ENCODE measurements around the gene PCYT1B. TPM values are rescaled to one million over a fixed set of nuclear protein-coding genes. Genes with fewer than 3 reads are reported as not detected.

The PCYT1B gene
- total RNA-seq, 2 donors from 2014 or later: 11.3 to 16.0 TPM

DNA sequence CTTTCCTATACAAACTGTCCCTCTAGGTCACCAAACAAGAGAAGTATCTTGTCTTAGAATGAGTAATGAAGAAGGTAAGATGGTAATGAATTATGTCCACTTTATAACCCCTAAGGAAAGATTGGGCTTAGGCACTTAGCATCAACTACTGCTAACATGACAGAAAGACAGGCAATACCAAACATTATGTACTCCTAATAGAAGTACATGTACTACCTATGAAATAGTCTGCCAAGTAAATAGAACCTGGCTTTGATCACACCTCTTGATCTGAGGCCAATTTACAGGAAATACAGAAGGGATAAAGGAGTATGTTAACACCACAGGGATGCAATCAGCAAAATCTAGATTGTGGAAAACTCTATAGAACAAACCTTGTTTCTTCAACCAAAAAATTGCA lies 14.1 kb upstream of the PCYT1B start:
- Histone ChIP-seq H3K27me3 (ENCODE audit: control insufficient read depth, insufficient read depth, low read length, poor library complexity, severe bottlenecking) (no peaks in the 10 kb centered on the region), H3K27ac (ENCODE audit: low read depth, low read length) (no peak overlapping the region), H3K9ac (ENCODE audit: extremely low read depth, low read length, poor library complexity, severe bottlenecking) (no peak overlapping the region), H3K4me1 (ENCODE audit: control insufficient read depth, insufficient read depth, low read length) (no peaks in the 10 kb centered on the region), H3K9me3 (ENCODE audit: control insufficient read depth, low read length) (no peaks in the 10 kb centered on the region), H3K4me3 (ENCODE audit: low read length) (no peak overlapping the region), H3K36me3 (ENCODE audit: control insufficient read depth, insufficient read depth, low read length) (no peaks in the 10 kb centered on the region)
- H3K36me3 Mint-ChIP-seq (ENCODE audit: low read depth): no peaks in the 10 kb centered on the region
- no peaks in the 10 kb centered on the region for H3K9me3 Mint-ChIP-seq
- TF ChIP-seq, protein P1, sequence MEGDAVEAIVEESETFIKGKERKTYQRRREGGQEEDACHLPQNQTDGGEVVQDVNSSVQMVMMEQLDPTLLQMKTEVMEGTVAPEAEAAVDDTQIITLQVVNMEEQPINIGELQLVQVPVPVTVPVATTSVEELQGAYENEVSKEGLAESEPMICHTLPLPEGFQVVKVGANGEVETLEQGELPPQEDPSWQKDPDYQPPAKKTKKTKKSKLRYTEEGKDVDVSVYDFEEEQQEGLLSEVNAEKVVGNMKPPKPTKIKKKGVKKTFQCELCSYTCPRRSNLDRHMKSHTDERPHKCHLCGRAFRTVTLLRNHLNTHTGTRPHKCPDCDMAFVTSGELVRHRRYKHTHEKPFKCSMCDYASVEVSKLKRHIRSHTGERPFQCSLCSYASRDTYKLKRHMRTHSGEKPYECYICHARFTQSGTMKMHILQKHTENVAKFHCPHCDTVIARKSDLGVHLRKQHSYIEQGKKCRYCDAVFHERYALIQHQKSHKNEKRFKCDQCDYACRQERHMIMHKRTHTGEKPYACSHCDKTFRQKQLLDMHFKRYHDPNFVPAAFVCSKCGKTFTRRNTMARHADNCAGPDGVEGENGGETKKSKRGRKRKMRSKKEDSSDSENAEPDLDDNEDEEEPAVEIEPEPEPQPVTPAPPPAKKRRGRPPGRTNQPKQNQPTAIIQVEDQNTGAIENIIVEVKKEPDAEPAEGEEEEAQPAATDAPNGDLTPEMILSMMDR (conservative IDR thresholded peaks at IDR 0.05): no peak
- no peak for DNase-seq
- no peak overlapping the region for H3K4me3 Mint-ChIP-seq
- peaks cover 4% of the 10 kb centered on the region for H3K4me1 Mint-ChIP-seq
- no peak overlapping the region for H3K27ac Mint-ChIP-seq
- peaks cover 2% of the 10 kb centered on the region for H3K27me3 Mint-ChIP-seq (ENCODE audit: insufficient read depth)

DNA sequence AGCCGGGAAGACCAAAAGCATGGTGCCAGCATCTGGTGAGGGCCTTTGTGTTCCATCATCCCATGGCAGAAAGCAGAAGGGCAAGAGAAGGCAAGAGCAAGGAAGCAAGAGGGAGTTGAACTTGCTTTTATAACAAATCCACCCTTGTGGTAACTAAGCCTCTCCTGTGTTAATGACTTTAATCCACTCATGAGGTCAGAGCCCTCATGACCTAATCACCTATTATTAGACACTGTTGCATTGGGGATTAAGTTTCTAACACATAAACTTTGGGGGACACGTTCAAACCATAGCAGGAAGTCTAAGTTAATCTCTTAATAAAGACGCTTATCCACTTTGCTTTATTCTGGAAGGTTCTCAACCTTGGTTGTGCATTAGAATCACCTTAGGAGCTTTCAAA lies 12.5 kb upstream of the PCYT1B start:
- peaks cover 2% of the 10 kb centered on the region for H3K27me3 Mint-ChIP-seq (ENCODE audit: insufficient read depth)
- TF ChIP-seq, protein P1 (conservative IDR thresholded peaks at IDR 0.05): no peak
- H3K4me1 Mint-ChIP-seq: peaks cover 4% of the 10 kb centered on the region
- no peaks in the 10 kb centered on the region for H3K27me3 ChIP-seq (ENCODE audit: control insufficient read depth, insufficient read depth, low read length, poor library complexity, severe bottlenecking)
- no peak for DNase-seq
- 91 to 100% methylated on average over 1 to 3 of the region's 3 CpGs for WGBS, 2 experiments (ENCODE audit: insufficient coverage in 1 of 2, insufficient read length in 1 of 2)
- no peak overlapping the region for H3K4me3 ChIP-seq (ENCODE audit: low read length)
- no peak overlapping the region for H3K27ac Mint-ChIP-seq
- no peaks in the 10 kb centered on the region for H3K36me3 ChIP-seq (ENCODE audit: control insufficient read depth, insufficient read depth, low read length)
- no peaks in the 10 kb centered on the region for H3K4me1 ChIP-seq (ENCODE audit: control insufficient read depth, insufficient read depth, low read length)
- H3K9ac ChIP-seq (ENCODE audit: extremely low read depth, low read length, poor library complexity, severe bottlenecking): no peak overlapping the region
- no peak overlapping the region for H3K4me3 Mint-ChIP-seq
- H3K36me3 Mint-ChIP-seq (ENCODE audit: low read depth): no peaks in the 10 kb centered on the region
- no peaks in the 10 kb centered on the region for H3K9me3 Mint-ChIP-seq
- no peak overlapping the region for H3K27ac ChIP-seq (ENCODE audit: low read depth, low read length)
- no peaks in the 10 kb centered on the region for H3K9me3 ChIP-seq (ENCODE audit: control insufficient read depth, low read length)

DNA sequence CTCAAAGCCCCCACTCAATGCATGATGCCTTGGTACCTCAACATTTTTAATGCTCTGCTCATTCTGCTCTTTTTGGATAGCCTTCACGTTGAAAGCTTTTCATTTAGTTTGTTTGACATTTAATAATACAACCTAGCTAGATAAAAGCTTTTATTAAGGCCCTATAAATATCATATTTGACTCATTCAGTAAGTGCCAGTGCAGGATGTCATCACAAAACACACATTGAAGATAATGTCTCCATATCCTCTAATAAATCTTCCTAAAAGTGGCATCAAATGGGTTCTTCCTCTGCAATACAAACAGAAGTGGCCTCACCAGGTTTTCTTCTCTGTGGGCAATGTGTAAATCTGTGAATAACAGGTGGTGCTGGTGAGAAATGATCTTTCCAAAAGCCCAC lies 12.0 kb upstream of the PCYT1B start:
- Mint-ChIP-seq H3K27ac (no peak overlapping the region), H3K9me3 (no peaks in the 10 kb centered on the region), H3K36me3 (ENCODE audit: low read depth) (no peaks in the 10 kb centered on the region), H3K4me1 (peaks cover 4% of the 10 kb centered on the region), H3K27me3 (ENCODE audit: insufficient read depth) (peaks cover 2% of the 10 kb centered on the region), H3K4me3 (no peak overlapping the region)
- no peaks in the 10 kb centered on the region for H3K9me3 ChIP-seq (ENCODE audit: control insufficient read depth, low read length)
- no peak overlapping the region for H3K9ac ChIP-seq (ENCODE audit: extremely low read depth, low read length, poor library complexity, severe bottlenecking)
- no peak for DNase-seq
- WGBS, 2 experiments (ENCODE audit: insufficient coverage in 1 of 2, insufficient read length in 1 of 2): 83% methylated on average over 1 of the region's 1 CpG; no CpG with 5 or more reads in 1 of the 2 experiments
- H3K27ac ChIP-seq (ENCODE audit: low read depth, low read length): no peak overlapping the region
- no peaks in the 10 kb centered on the region for H3K36me3 ChIP-seq (ENCODE audit: control insufficient read depth, insufficient read depth, low read length)
- H3K4me3 ChIP-seq (ENCODE audit: low read length): no peak overlapping the region
- no peaks in the 10 kb centered on the region for H3K4me1 ChIP-seq (ENCODE audit: control insufficient read depth, insufficient read depth, low read length)
- TF ChIP-seq, protein P1 (conservative IDR thresholded peaks at IDR 0.05): no peak
- no peaks in the 10 kb centered on the region for H3K27me3 ChIP-seq (ENCODE audit: control insufficient read depth, insufficient read depth, low read length, poor library complexity, severe bottlenecking)

All from endodermal cell (in vitro differentiated cells).